ENCODE results near the gene CADM1.

CADM1 gene

DNA sequence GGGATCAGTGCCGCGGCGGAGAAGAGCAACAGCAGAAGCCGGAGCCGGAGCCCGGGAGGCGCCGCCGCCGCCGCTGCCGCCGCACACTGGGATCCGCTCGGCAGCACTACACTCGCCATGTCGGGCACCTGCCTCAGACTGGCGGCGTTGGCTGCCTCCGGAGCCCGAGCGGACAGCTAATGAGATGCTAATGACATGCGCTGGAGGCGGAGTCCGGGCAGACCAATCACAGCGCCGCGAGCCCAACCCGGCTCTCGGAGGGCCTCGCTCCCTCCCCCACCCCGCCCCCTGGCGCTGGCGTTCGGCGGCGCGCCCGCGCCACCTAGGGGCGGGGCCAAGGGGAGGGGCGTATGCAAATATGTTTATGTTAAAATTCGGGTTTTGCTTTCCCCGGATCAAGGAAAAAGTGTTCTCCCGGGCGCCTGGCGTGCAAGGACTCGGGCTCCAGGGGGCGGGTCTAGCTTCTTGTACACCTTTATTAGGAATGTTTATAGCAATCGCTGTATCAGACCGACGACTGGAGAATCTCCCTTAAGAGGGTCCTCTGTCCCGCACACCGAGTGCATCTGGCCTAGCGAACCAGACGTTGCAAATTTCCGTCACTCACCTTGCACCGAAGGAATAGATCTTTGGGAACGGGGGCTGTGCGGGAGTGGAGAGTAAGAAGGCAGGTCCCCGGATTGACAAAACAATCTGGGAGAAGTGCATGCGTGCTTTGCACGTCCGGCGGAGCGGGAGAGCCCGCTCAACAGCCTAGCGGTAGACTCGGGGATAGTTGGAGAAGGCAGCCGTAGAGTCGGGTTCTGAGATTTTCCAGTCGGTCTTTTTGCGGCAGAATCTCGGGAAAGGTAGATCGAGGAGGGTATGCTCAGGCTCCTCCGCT, at the start of gene CADM1:
TSS of gene CADM1 (minus strand) at position 140 of the 883 bp plus-strand sequence.
- DNase-seq, result no peak

DNA sequence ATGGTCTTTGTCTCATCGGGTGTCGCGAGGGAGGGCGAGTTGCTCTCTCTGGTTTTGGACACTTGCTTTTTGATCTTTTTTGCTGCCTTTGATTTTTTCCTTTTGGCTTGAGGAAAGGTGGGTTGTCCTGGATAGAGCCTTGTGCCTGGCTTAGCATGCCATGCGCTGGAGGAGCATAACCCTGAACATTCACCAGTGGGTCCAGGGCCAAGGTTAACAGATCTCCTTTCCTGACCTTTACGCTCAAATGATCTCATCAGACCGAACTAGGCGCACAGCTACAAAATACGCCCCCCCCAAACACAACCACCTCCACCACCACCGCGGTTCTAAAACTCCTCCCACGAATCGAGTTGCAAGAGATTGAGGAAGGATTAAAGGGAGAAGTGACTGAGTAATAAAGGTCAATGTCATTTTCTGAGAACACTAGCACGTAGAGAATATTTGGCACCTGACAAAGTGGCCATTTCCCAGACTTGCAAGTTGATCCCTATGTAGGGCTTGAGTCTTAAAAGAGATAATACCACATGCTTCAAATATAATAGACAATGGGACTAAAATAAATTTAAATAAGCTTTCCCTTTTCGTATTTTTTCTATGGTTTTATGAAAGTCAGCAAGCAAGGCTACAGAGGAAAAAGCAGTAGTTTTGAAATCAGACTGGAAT, 48.7 kb upstream of the CADM1 start:
- DNase-seq, result no peak

DNA sequence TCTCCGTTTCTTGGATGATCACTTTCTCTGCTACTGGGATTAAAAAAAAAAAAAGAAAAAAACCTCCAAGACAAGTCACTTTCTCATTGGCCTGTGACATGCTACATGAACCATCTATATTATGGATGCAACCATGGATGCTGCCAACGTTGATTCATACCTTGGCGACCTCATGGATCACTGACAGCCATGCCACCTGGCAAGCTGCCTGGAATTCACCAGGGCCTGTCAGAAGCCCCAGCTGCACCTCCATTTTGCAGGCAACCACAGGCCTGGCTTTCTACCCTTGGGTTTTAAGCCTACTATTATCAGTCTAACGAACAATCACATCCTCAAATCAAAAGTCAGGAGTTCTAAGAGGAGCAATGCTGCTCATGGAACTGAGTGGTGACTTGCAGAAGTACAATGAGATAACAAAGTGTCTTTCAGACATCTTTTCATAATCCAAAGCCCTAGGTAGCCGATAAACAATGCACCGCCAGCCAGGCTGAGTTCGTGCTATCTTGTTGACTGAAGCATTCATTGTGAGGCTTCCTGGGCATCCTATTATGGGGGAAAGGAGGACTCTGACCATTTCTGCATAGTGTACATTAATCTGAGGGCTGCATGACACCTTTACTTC, 48.0 kb upstream of the CADM1 start:
- no peak for DNase-seq

DNA sequence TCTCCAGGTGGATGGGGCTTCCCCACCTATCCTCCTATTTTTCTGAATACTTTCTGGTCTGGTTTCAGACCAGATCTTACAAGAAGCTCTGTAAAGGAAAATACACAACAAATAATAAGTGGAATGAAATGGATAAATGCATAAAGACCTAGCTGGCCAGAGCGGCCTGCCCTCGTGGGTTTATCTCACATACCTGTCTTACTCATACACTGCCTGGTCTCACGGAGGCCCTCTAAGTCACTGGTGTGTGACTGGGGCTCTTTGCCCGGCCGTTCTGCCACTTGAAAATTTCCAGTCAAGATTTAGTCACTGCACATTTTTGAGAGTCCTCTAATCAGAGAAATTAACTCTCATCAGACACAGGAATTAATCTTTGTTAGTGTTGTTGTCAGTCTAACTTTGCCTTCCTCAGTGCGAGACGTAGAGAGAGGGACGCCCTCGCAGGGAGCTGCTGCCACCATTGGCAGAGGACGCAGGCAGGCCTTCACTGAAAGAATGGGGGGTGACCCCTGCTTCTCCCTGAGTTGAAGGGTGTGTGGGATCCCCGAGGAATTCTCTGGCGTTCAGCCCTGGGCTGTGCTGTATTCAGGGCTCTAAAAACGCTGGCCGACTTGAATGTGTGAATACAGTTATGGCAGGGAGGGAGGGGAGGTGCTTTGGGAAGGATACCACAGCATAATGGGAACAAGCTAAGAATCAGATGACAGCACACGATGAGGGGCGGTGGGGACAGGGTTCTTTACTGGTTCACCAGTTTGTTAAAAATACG, 46.3 kb upstream of the CADM1 start:
- DNase-seq, result no peak

DNA sequence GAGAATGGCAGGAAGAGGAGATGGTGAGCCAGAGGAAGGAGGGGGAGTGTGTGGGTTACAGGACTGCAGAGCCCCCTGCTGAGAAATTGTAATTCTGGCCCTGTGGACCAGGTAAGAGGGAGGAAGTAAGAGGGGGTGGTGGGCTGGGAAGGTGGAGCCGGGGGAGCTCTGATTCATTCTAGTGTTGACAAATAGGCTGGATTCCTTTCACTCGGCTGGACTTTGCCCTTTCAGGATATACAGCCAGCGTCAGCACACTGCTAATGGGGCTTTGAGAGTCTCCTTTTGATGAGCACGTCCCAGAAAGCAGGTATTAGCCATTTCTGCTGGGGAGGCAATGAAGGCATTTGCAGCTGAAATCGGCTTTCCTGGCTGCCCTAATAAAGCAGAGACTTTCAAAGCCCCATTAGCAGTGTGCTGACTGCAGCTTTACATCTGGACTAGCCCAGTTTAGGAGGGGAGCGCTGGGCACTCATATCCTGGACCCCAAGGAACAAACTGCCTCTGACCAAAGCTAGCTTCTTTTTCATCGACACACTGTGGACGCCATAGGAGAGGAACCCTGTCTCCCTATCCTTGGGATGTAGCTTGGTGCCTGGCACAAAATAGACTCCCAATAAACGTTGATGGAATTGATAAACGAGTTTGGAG, 44.8 kb upstream of the CADM1 start:
- no peak for DNase-seq

DNA sequence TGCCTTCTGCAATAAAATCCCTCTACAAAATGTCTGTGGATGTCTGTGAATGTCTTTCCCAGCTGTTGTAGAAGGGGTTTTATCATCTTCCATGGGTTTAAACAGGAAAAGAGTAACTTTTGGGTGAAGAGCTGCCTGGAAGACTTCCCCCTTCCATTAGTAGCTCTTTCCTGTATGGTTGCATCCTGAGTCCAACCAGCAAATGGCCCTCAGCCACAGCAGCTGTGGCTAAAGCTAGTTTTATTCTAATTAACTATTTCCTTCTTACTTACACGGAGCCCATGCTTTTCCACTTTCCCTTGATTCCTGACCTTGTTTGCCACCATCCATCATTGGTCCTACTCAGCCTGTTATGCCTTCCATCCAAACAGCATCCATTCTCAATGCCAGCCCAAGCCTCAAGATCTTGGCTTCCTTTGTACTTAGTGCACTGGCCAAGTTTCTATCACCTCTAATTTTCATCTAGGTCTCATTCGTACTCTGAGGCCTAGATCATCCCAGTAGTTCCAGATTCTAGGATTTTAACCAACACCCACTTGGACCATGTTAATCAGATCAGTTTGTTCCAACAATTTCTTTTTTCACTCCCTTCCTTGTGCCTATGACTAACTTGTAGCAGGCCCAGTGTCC, 41.5 kb upstream of the CADM1 start:
- no peak for DNase-seq

DNA sequence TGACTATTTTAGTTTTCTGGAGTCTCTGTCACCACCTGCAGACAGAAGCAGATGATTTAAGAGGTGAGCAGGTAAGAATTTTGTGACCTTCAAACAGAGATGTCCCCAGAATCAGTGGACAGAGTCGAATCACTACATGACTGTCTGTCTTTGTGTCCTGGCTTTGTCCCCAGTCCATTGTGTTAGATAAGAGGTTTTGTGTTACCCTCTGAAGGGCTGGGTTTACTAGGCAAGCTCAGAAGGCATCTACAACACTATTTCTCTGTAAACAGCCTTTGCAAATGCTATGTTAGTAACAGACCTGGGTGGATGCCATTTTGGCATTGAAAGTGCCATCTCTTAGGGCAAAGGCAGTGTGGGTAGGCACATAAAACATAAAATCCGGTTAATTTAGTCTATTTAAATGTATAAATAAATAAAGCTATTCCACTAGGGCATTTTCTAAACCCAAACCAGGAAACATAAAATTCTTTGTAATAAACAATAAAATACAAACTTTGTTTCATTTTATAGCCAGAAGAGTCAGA, 40.3 kb upstream of the CADM1 start:
- no peak for DNase-seq

DNA sequence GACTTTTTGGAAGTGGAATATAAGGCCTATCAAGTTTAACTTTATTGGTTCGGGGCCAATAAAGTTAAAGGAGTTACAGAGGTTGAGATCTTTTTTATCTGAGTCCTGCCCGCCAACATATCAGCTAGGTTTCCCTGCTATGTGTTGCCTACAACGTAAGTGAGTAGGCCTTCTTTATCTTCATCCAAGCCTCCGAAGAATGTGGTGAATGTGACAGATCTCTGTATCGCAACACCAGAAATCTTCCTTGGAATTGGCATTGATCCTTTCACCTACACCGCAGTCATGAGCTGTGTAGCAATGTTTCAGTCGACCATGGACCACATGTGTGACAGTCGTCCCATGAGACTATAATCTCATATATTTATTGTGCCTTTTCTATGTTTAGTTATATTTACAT, 37.3 kb upstream of the CADM1 start:
- DNase-seq, result no peak

DNA sequence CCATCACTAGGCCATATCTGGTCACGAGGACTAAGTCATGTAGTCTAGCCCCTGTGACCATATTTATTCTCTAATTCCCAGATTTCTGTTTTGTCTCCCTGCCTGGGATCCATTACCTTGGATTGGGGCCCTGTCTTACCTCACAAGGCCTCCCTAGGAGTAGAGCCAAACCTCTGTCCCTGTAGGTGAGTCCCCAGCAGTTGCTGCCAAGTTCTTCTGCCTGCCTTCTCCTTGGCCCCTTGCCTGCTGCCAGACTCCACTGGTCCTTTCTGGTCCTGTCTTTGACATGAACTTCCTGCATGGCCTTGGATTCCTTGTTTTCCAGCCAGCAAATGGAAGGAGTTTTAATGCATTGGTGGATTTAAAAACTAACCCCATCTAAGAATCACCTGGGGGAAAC, 35.6 kb upstream of the CADM1 start:
- no peak for DNase-seq

DNA sequence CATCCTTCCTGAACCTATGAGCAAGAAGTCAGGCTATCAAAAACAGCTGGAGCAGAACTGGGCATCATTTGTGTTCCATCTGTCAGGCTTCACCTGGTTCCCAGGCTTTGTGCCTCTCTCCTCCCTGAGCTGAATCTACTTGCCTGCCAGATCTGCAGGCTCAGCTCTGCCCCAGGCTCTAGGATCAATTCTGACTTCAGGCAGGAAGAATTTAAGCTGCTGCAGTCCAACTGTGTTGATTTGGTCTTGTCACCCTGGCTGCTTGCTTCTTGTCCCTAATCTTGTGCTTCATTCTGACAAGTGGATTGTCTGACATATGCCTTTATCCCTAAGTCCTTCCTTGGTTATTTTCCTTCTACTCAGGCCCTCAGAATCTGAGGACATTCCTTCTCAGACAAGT, 31.6 kb upstream of the CADM1 start:
- no peak for DNase-seq

DNA sequence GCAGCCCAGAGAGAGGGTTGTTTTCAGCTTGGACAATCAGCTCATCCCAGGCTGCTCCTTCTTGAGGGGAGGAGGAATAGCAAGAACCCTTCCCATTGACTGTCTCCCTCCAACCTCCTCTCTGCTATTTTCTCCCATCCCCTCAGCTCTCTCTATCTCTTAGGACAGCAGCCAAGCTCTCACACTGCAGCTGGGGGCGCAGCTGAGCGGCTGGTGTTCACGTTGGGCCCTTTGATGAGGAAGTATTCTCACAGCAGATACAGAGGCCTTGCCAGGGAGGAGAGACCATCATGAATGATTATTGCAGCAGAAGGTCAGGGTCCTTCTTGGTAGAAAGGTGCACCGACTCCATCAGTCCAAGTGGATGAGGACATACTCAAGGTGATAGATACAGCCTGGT, 26.5 kb upstream of the CADM1 start:
- no peak for DNase-seq

DNA sequence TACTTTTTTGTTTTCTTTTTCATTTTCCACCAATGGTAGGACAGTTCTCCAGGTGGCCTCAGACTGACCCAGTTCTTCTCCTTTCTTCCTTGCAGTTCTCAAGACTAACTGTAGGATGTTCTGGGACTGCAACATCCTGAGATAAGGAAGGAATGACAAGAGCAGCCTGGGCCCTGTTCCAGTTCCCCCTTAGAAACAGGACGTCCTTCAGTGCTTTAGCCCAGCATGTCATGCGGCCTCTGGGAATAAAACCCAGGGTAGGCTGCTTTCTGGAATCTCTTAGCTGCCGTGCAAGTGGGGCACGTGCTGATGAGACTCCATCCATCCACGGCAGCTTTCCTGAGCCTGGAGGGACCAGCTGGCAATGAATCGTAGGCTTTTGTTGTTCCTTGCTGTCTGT, 24.0 kb upstream of the CADM1 start:
- DNase-seq, result no peak

DNA sequence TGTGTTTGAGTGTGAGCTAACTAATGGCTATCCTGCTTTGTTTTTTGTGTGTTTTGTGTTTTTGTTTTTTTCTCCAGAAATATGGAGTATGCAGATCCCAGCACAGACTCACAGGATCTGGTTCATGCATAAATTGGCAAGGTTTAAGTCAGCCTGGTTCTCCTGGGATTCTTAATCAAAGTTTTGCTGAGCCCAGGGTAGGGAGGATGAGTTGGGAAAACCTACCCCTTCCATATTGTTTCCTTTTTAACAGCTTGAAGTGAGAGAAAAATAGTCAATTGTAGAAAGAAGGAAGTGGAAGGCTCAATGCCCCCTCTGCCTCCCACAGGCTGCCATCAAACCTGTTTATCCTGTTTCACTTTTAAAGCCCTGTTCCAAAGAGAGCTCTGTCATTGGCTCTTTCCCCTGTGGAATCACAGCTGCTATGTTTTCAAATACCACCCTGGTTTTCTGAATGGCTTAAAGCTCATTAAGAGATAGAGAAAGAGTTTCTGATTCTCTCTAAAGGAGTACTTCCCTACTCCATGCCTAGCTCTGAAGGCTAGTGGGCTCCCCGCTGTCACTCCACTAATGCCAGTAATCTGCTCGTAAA, 23.4 kb upstream of the CADM1 start:
- DNase-seq, result no peak

DNA sequence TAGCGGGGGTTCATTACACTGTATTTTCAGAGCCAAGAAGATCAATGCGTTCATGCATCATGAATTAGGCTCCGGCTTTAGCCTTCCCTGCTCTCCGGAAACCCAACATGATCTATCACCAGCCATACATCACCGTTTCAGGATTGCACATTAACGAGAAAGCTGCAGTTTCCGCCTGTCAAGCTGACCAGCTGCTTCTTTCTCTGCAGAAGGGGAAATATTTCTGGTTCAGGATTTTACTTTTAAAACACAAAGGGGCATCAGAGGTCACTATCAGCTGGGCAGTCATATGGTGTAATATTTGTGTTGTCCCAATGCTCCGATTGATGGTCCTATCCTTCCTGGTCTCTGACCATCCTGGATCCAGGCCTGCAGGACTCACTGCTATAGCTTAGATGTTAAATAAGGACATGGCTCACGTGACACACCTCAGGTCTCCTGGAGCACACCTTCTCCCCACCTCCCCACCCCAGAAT, 21.4 kb upstream of the CADM1 start:
- DNase-seq, result no peak

DNA sequence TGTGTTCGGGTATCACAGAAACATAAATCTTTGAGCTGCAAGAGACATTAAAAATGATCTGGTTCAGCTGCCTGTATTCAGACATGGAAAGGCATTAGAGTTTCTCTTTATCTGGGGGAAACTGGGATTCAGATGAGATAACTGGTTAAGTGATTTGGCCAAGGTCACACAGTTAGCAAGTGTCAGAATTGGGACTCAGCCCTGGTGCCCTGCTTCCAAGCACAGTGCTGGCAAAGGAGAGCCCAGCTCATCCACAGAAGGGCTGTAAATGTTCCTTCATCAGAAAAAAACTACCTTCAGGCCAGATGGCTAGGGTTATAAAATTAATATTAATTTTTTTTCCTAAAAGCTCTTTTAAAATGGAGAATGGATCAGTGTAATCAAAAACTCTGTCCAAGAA, 20.4 kb upstream of the CADM1 start:
- DNase-seq, result no peak

DNA sequence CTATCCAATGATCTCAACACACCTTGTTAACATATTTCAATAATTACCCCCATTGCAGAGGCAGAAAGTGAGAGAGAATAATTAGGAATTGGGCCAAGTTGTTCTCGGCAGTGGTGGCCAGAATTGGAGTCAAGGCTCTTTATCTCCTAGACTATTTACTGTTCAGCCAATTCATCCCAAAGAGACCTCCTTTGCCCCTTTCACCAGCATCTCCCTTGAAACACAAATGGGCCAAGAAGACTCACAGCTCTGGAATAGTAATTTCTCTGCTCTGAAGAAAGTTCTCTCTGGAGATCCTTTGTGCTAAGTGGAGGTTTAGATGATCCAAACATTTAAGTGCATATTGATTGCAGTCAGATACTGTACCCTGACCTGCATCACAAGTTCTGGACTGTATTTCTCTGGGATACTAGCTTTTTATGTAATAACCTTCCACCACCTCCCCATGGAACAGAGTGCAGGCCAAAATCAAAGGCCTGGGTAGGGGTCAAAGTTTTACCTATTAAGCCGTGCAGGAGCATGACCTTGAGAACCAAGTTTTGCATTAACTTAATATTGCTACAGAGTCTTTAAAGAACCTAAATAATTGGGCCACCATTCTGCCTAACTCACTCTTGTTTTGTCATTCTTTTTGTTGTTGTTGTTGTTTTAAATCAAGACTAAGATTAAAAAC, 19.6 kb upstream of the CADM1 start:
- no peak for DNase-seq

DNA sequence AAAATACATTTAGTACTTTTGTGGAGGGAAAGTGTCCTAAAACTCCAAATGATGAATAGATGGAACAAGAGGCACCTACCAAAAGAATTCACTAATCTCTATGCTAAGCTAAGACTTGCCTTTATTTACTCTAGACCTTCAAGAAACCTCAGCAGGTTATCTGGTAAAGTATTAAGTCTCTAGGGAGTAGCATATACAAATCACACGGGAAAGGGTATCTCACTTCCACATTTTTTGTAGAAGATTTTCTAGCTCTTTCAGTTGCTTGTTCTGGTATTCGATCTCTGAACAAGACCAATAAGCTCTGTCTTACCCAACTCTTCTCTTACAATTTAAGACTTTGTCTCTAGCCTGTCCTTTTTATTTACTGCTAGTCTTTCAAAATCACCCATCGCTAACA, 18.1 kb upstream of the CADM1 start:
- no peak for DNase-seq

DNA sequence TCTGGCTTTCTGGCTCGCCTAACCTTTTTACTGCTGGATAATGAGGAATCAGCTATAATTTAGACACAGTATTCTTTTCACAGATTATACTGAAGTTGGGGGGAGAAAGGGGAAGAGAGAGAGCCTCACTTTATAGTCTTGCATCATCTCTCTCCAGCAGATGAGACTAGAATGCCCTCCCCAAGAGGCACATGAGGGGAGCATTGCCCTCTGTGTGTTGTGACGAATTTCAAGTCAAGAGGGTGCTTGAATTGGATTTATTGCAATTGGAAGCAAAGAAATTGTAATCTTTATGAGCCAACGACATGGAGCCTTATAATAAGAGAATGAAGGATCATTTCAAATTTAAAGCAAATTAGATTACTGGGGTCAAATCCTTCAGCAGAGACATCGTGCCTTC, 17.6 kb upstream of the CADM1 start:
- DNase-seq, result no peak

DNA sequence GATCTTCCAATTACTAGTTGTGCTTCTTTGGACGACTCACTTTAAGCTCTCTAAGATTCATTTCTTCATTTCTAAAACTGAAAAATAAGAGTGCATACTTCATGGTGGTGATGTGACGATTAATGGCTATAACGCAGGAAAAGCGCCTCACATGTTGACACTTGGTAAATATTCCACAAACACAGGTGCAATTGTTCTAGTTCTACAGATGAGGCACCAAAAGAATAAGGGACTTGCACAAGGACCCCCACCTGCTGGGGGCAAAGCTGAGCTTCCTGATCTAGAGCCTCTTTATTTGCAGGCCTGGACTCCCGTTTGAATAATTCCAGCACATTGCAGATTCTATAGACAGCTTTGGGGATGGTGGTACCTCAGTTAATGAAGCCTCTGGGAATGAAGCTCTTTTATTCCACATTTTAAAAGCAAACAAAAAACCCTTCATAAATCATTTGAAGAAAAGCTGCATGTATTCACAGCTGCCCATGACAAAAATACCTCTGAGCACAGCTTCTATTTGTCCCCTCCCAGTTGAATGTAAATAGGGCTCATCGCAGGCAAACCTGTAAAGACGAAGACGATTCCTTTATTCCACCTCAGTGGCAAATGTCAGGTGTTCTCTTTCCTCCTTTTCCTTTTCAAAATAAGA, 14.9 kb upstream of the CADM1 start:
- no peak for DNase-seq

DNA sequence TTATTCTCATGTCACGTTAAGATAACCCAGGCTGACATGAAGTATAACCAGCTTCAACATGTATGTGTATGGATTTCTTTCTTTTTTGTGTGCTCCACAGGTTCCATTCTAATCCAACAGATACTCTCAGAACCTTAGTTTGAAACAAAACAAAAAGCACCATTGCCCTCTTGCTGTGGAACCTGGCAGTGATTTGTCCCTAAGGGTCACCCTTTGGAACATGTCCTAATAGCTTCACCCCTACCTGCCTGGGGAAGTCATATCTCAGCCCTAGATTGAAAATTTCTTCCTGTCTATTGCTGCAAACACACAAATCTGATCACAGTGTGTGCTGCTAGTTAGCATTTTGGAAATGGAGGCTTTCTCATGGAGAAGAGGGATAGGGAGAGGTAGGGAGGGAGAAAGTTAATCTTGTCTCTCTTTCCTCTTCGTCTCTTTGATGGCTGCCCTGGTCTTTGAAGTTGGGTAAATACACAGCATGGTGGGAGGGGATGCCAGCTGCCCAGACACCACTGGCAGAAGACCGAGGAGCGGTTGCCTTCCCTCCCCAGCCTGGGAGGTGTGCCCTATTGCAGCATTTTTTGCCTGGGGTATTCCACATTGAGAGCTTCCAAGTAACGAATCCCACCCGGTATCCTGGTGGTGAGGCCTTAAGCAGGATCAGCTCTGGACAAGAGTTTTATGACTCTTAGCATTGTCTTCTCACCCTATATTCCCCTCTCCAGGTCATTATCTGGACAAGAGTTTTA, 11.6 kb upstream of the CADM1 start:
- DNase-seq, result no peak

Measured in SIG-M5 (cell line).